Measurements from ENCODE around the gene CYS1.
A peak's percentile ranks its signal among the peaks of the same experiment; 100 is the strongest.
"Not testable (repeated sequence)": the region's sequence is repeated elsewhere in the genome, so short reads cannot be mapped to it uniquely, and the experiment has no call there.

CYS1 gene

DNA sequence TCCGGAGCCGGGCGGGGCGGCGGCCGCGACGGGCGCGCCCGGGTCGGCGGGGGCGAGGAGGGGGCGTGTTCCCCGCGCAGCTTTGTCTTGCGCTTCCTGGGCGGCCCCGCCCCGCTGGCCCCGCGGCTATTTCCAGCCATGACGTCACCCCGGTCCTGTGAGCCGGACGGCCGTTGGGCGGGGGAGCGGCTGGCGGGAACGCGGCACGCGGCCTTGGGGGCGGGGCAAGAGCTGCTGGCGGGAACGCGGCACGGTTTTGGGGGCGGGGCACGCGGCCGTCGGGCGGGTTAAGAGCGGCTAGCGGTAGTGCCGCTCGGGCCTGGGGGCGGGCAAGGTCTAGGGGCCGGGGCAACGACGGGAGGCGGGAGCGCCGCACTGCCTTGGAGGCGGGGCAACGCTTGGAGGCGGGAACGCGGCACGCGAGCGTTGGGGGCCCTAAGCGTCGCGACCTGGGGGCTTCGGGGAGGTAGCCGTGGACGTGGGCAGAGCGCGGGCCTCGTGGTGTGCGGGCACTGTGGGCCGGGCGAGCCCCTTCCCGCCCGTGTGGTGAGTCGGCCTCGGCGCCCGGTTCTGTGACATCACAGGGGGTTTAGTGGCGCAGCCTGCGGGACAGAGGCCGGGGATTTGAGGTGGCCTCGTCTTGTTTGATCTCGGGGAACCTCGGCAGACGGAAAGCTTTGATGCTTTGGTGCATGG is 36.2 kb downstream of the CYS1 start:
- DNase-seq = peak; percentile 95 to 97

DNA sequence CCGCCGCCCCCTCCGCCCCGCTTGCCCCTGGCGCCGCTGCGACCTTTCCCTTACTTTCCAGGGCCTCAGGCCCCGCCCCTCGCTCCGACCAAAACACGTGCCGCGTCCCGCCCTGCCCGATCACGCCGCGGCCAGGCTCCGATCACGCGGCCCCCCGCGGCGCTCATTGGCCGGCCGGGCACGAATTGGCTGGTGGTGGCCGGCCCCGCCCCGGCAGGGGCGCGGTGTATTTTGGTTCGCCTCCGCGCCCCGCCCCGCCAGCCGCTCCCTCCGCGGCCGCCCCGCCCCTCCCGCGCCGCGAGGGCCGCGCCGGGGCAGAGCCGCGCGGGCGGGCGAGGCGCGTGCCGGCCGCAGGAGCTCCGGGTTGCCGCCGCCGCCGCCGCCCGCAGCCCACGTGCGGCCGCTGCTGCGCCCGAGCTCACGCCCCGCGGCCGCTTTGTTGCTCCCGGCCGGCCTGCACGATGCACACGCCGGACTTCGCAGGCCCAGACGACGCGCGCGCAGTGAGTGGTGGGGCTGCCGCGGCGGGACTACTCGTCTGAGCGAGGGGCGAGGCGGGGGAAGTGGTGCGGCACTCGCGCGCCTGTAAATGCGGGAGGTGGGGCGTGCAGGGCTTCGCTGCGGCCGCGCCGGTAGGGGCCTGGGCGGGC is 36.8 kb downstream of the CYS1 start, which contains the start of gene KLF11:
Gene KLF11 (plus strand): TSS at position 295 of the 650 bp plus-strand sequence. CDS start 167 bp downstream, at position 462.
- DNase-seq = peak; percentile 90

DNA sequence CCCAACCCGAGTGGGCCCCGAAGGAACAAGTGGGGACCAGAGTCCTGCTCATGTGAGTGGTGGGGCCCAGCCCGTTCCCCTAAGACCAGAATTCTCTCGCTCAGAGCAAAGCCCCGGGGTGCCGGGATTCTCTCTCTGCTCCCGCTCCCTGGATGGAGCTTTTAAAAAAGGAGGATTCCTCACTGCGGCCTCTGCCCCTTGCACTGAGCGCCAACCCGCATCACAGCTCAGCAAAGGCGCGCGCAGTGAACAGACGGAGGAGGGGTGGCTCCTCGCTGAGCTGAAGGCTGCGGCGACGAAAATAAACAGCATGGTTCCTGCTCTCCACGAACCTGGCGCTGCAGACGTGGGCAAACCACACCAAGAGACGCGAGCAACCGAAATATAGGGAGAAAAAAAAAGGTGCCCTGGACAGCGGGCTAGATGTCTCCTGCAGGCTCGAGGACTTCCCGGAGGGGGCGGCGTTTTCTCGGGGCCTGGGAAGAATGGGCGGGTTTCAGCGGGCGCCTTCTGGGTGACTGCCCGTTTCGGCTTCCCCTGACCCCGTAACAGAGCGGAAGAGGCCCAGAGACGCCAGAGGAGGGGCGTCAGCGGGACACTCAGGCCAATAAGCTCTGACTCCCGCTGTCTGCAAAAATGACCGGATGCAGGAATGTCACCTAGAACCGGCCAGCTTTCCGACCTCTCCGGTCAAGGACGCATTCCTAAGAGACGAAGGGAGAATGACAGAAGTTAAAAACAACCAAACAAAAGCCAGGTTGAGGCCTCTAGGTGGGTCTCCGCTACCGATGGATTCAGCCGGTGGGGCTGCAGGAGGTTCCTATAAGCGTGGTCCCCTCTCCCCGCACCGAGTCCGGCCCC is 37.7 kb downstream of the CYS1 start:
- peak; percentile 32 to 60 for DNase-seq

DNA sequence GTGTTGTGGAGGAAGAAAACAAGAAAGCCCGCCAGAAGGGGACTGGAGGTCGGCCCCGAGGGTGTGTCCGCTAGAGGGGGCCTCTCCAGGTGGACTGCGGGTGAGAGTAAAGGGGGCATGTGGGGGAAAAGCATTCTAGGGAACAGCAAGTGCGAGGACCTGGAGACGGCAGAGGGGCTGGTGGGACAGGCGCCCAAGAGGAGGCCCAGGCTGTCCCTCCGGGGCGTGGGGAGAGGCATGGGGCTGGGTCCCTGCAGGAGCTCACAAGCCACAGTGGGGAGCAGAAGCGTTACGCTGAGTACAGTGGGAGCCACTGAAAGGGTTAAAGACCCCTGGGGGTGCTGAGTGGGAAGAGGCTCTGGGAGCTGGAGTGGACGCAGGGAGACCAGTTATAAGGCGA is 38.5 kb downstream of the CYS1 start:
- no peak for DNase-seq

DNA sequence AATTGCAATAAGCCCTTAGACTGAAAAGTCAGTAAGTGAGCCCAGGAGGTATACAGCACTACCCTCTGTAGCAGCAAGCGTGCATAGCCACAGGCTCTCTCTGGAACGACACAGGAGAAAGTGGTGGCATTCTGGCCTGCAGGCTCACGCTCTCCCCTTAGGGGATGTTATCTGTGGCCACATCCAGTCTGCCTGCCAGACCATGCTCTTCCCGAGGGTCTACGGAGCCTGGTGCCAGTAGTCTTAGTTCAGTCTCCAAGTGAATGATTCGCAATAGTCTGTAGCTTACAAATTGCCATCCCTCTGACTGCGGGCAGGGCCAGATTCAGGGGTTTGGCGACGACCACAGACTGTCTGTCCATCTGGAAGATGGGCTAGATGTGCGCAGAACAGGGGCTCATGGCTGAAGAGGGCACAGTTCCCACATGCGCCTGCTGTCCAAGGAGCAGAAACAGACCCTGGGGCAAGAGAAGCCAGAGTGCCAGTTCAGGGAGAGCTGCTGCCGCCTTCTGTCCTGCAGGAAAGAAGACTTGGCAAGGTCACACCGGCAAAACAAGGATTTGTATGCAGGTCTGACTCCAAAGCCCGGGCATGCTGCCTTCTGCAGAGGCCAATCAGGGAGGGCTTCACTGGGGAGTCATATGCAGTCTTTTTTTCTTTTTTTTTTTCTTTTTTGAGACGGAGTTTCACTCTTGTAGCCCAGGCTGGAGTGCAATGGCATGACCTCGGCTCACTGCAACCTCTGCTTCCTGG is 40.4 kb downstream of the CYS1 start:
- DNase-seq = no peak

GRCh38 chr2:10038716-10039115 is 41.5 kb downstream of the CYS1 start:
- no peak for DNase-seq

DNA sequence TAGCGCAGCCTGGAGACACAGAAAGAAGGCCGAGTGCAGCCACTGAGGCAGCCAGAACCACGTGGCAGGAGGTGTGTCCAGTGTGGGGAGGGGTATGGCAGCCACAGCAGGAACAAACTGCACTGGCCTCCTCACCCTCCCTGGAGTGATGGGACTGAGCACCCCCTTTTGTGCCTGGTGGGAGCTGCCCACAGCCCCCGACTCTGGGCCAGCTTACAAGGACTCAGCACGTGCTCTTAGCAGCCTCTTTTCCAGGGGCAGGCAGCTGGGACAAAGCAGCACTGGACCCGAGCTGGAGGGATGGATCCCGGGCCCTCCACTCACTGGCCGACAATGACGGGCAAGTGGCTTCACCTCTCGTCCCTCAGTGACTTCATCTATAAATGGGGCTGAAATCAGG is 42.1 kb downstream of the CYS1 start:
- no peak for DNase-seq

- peak; percentile 65 to 82 for DNase-seq
These were observed 43.9 kb downstream of the CYS1 start for GRCh38 chr2:10036095-10036884.

DNA sequence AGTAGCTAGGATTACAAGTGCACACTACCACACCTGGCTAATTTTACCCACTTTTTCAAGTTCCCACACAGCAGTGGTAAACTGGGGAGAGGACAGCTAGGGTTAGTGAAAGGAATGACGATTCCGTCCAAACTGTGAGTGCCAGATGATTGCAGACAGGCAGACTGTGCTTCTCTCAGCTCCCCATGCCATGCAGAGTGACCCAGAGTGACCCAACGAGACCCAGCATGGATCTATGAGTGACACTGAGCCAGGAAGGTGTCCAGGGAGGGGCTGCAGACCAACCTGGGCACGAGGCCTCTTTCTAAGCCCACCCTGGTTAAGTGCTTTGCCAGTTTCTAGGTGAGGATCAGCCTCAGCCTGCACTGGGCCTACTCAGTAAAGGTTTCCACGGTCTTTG is 44.6 kb downstream of the CYS1 start:
- no peak for DNase-seq

DNA sequence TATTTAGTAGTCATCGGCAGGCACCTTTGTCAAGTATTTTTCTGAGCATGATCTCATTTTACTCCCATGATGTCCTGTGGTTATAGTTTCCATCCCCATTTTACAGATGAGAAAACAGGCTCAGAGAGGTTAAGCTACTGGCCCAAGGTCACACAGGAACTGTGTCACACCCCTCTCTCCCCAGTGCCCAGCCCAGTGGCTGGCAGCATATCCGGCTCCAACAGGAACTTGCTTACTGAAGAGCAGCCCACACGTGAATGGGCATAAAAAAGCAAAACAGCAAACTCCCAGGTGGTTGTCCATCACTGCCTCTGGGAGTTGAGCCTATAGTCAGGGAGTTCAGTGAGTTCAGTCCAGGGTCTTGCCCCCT is 45.2 kb downstream of the CYS1 start:
- DNase-seq = peak; percentile 17 to 37

GRCh38 chr2:10034333-10035052 is 45.7 kb downstream of the CYS1 start:
- no peak for DNase-seq

DNA sequence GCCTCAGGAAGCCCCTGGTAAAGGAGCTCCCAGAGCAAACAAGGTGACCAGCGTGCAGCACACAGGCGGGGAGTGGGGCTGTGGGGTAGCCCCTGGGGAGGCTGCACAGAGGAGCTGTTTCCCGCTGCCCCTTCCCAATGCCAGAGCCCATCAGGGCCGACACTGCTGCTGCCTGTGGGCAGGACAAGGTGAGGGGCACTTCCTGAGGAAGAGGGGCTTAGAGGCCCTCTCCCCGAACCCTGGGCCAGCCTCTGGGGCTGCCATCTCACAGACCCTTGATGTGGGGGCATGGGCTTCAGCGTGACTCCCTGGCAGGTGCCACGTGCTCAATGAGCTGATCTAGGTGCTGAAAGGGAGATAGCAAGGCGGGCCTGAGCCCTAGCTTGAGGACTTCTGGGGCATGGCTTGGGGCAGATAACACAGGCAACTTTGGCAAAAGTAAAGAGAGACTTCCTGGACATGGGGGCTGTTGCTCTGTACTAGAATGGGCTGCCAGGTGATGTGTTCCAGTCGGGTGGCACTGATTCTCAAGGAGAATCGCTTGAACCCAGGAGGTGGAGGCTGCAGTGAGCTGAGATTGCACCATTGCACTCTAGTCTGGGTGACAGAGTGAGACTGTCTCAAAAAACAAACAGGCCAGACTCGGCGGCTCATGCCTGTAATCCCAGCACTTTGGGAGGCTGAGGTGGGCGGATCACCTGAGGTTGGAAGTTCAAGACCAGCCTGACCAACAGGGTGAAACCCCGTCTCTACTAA is 46.8 kb downstream of the CYS1 start:
- DNase-seq = no peak

DNA sequence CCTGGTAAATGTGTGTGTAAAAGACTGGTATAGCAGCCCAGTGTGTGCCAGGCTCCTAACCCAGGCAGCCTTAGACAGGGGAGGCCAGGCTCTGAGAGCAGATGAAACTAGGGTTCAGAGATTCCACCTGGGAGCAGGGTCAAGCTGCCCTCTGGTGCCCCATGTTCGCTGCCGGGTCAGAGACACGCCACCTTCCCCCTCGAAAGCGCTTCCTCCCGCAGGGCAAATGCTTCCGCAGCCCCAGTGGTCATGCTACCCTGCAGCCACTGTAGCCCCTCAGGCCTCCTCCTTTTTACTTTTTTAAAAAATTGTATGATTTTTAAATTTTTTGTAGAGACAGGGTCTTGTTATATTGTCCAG is 47.5 kb downstream of the CYS1 start:
- DNase-seq = no peak

GRCh38 chr2:10031886-10032745 is 48.1 kb downstream of the CYS1 start:
- DNase-seq = no peak

DNA sequence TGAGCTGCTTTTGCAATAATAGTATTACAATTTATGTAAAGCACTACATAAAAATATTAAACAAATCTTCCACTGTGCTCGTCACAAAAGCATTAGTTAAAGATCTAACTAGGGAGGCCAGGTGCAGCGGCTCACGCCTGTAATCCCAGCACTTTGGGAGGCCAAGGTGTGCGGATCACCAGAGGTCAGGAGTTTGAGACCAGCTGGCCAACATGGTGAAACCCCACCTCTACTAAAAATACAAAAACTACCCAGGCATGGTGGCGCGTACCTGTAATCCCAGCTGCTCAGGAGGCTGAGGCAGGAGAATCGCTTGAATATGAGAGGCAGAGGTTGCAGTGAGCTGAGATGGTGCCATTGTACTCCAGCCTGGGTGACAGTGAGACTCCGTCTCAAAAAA is 49.4 kb downstream of the CYS1 start:
- not testable (repeated sequence) for DNase-seq

DNA sequence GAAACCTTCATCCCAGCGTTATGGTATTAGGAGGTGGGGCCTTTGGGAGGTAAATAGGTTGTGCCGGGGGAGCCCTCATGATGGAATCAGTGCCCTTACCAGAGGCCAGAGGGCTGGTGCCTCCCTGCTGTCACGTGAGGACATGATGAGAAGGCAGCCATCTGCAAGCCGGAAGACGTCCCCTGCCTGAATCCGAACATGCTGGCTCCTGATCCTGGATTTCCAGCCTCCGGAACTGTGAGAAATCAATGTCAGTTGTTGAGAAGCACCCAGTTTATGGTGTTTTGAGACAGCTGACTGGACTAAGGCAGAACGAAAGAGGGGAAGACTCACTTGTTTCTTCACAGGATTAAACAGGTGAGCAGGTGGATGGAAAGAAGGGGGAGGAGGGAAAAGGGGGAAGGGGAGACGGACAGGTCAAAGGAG is 49.9 kb downstream of the CYS1 start:
- DNase-seq = no peak

DNA sequence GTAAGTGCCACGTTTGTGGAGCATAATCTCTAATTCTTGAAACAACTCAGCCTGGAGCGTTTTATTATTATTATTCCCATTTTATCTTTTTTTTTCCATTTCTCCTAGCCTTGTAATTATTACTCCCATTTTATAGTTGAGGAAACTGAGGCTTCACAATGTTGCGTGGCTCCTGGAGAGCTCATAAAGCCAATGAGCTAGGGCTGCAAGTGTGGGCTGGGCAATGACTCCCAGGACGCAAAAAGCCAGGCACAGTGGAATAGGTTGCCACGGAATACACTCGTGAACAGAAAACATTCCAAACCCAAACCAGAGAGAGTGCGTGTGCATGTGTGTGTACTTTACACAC is 50.4 kb downstream of the CYS1 start:
- DNase-seq = no peak

GRCh38 chr2:10028988-10029874 is 51.0 kb downstream of the CYS1 start:
- peak; percentile 74 to 86 for DNase-seq

Data from CD4-positive, alpha-beta T cell treated with Interleukin-1 beta for 1 hour (primary cell).